ENCODE data around the gene EMILIN1.

DNA sequence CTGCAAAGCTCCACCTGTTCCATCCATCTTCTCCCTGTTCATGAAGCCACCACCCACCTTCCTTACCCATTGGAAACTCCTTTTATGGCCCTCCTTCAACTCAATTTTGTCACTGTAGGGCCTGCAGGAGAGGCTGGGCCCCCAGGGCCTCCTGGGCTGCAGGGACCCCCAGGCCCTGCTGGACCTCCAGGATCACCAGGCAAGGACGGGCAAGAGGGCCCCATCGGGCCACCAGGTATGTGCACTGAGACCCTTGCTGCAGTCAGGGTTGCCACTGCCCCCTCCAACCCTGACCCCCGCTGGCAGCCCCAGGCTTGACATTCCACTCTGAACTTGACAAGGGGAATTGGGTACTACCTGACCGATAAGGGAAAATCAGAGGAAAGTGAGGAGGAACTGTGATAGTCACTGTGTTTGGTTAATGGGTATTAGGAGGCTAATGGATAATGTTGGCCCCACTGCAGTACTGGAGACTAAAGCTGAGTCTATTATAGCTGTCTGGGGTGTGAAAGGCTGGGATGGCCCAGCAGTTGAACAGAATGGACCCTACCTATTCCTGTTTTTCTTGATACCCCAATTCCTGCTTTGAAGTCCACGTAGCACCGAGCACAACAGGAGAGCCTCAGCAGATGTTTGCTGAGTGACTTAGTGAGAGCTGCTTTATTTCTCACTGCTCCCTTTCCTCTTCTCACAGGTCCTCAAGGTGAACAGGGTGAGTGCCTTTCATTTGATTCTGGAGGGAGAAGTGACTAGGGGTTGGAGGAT lies 6.1 kb downstream of the EMILIN1 start:
- no peak for TF ChIP-seq POLR2A (IDR thresholded peaks at IDR 0.05)
- TF ChIP-seq, protein P1, sequence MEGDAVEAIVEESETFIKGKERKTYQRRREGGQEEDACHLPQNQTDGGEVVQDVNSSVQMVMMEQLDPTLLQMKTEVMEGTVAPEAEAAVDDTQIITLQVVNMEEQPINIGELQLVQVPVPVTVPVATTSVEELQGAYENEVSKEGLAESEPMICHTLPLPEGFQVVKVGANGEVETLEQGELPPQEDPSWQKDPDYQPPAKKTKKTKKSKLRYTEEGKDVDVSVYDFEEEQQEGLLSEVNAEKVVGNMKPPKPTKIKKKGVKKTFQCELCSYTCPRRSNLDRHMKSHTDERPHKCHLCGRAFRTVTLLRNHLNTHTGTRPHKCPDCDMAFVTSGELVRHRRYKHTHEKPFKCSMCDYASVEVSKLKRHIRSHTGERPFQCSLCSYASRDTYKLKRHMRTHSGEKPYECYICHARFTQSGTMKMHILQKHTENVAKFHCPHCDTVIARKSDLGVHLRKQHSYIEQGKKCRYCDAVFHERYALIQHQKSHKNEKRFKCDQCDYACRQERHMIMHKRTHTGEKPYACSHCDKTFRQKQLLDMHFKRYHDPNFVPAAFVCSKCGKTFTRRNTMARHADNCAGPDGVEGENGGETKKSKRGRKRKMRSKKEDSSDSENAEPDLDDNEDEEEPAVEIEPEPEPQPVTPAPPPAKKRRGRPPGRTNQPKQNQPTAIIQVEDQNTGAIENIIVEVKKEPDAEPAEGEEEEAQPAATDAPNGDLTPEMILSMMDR (IDR thresholded peaks at IDR 0.05): no peak
